SH-SY5Y (cell line): Measurements from ENCODE around the gene JAZF1.

ENCODE experiments used
- GATA2 ChIP-seq: IDR thresholded peaks from 2 replicates; pipeline ENCODE4 v1.6.1; 2011; ENCODE audit warnings: mild to moderate bottlenecking, low read depth, low read length
- GATA3 ChIP-seq: IDR thresholded peaks from 2 replicates; pipeline ENCODE4 v1.6.1; 2011; ENCODE audit warnings: low read depth, mild to moderate bottlenecking, low read length, moderate library complexity

- TF ChIP-seq GATA2 (no peak), GATA3 (no peak)
These were observed 314.3 kb downstream of the JAZF1 start for GRCh38 chr7:27866256-27866655.
